Upper lobe of left lung (tissue), 4 donors: ENCODE measurements around the gene SCUBE2.

ENCODE experiments used
- CTCF ChIP-seq, 6 experiments: fragments of 450-650 bp in 4 of 6; fragments of 200-600 bp in 2 of 6; sonication (generic) in 2 of 6; IDR thresholded peaks; one replicate each; pipeline ENCODE4 v1.5.1; 2016 to 2019; ENCODE audit warnings: antibody characterized with exemption in 6 of 6
- EP300 ChIP-seq, 4 donors: sonication (generic); formaldehyde crosslinking; IDR thresholded peaks; one replicate each; pipeline ENCODE4 v1.5.1; 2017; ENCODE audit warnings: antibody characterized with exemption in 4 of 4, control low read depth in 2 of 4
- POLR2A ChIP-seq, 4 donors: fragments of 450-650 bp; IDR thresholded peaks; one replicate each; pipeline ENCODE4 v1.5.1; 2016 to 2017; ENCODE audit warnings: antibody characterized with exemption in 4 of 4, mild to moderate bottlenecking in 2 of 4
- POLR2AphosphoS5 ChIP-seq, 2 donors: sonication (generic); formaldehyde crosslinking; IDR thresholded peaks; one replicate each; pipeline ENCODE4 v1.5.1; 2017; ENCODE audit warnings: antibody characterized with exemption in 2 of 2

GRCh38 chr11:9046481-9046880 is 44.9 kb downstream of the SCUBE2 start:
- TF ChIP-seq EP300 (IDR thresholded peaks at IDR 0.05): no peak
- no peak for TF ChIP-seq CTCF (IDR thresholded peaks at IDR 0.05)
- TF ChIP-seq POLR2AphosphoS5 (IDR thresholded peaks at IDR 0.05): no peak
- TF ChIP-seq POLR2A (IDR thresholded peaks at IDR 0.05): no peak
